ENCODE data around the gene EDEM1. TPM values are rescaled to one million over a fixed set of nuclear protein-coding genes. Genes with fewer than 3 reads are reported as not detected.
"Not testable (repeated sequence)": the region's sequence is repeated elsewhere in the genome, so short reads cannot be mapped to it uniquely, and the experiment has no call there.

EDEM1 gene
- polyA plus RNA-seq, 1 donor from 2014 or later: 13.6 TPM

DNA sequence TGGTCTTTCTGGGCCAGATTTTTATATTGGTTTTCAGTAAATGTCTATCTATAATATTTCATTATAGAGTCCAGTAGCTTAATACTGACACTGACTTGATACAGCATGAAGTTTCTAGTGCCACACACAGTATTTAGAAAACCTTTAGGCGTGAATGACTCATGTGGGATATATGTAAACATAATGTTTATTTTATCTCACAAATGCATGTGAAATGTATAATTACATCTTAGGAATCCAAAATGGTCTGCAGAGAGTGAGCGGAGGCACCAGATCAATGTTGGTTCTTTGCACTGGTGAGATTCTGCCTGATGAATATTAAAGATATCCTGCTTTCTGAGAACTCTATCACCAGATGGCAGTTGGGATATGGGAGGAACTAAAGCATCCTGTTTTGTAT is 8.5 kb upstream of the EDEM1 start:
- H3K9me2 ChIP-seq (ENCODE audit: insufficient read depth, low read length); H4K20me1 ChIP-seq (ENCODE audit: insufficient read depth); H3K27ac ChIP-seq (ENCODE audit: low read length); H2AFZ ChIP-seq (ENCODE audit: low read depth, low read length); H3K9ac ChIP-seq (ENCODE audit: low read length); H3F3A ChIP-seq (ENCODE audit: insufficient read depth, low read length, poor library complexity, severe bottlenecking); H3K36me3 ChIP-seq (ENCODE audit: insufficient read depth, low read length); H3K79me2 ChIP-seq (replicated peaks; ENCODE audit: insufficient read depth, low read length); H3K4me3 ChIP-seq (ENCODE audit: low read length); H3K27me3 ChIP-seq (ENCODE audit: insufficient read depth, low read depth, low read length); H3K4me2 ChIP-seq (ENCODE audit: low read length); H3K9me3 ChIP-seq (ENCODE audit: low read length): not testable (repeated sequence)

DNA sequence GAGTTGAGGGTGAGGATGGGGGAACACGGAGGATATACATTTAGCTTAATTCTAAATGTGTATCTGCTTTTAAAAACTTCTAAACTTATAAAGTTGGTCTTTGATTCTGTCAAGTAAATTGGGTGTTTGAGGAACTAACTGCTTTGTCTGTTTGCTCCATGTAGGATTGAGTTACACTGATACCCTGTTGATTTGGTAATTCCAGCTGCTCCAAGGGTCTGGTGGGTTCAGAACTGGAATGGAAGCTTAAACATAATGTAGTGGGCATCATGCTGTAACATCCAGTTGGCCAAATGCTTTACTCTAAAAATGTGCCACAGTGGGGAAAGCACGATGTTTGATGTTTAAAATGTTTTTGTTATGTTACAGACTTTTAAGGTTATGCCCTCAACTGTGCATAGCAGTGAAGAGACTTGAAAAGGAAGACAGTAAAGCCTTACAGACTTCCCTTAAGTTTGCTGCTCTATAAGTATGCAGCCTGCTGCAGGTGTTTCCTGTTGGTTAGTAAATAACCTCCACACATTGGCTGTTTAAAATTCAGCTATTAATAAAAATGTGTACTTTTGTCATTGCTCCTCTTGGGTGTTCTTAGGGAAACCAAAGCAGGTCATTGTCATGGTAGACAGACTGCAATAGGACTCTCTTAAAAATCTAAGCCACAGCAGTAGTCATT is 5.9 kb upstream of the EDEM1 start:
- no peaks in the 10 kb centered on the region for H3F3A ChIP-seq (ENCODE audit: insufficient read depth, low read length, poor library complexity, severe bottlenecking)
- H3K4me3 ChIP-seq (ENCODE audit: low read length): no peak overlapping the region
- H3K79me2 ChIP-seq (replicated peaks; ENCODE audit: insufficient read depth, low read length): no peaks in the 10 kb centered on the region
- peaks cover 8% of the 10 kb centered on the region for H3K36me3 ChIP-seq (ENCODE audit: insufficient read depth, low read length)
- no peak overlapping the region for H3K4me2 ChIP-seq (ENCODE audit: low read length)
- no peaks in the 10 kb centered on the region for H3K9me2 ChIP-seq (ENCODE audit: insufficient read depth, low read length)
- no peaks in the 10 kb centered on the region for H3K27me3 ChIP-seq (ENCODE audit: insufficient read depth, low read depth, low read length)
- H4K20me1 ChIP-seq (ENCODE audit: insufficient read depth): no peaks in the 10 kb centered on the region
- H3K9me3 ChIP-seq (ENCODE audit: low read length): no peaks in the 10 kb centered on the region
- H2AFZ ChIP-seq (ENCODE audit: low read depth, low read length): no peak overlapping the region
- H3K9ac ChIP-seq (ENCODE audit: low read length): no peak overlapping the region
- TF ChIP-seq SMC3 (conservative IDR thresholded peaks at IDR 0.05; ENCODE audit: poor library complexity) (no peak), EP300 (conservative IDR thresholded peaks at IDR 0.05; ENCODE audit: poor library complexity, severe bottlenecking) (no peak), RAD21 (conservative IDR thresholded peaks at IDR 0.05) (no peak), TAF1 (IDR thresholded peaks at IDR 0.05; ENCODE audit: low read depth) (no peak), EZH2 (IDR thresholded peaks at IDR 0.05; ENCODE audit: borderline replicate concordance, insufficient read depth, low read length, poor library complexity, severe bottlenecking) (no peak), POLR2AphosphoS5 (IDR thresholded peaks at IDR 0.05) (no peak), MXI1 (conservative IDR thresholded peaks at IDR 0.05; ENCODE audit: poor library complexity, severe bottlenecking) (no peak)
- TF ChIP-seq, protein P1, sequence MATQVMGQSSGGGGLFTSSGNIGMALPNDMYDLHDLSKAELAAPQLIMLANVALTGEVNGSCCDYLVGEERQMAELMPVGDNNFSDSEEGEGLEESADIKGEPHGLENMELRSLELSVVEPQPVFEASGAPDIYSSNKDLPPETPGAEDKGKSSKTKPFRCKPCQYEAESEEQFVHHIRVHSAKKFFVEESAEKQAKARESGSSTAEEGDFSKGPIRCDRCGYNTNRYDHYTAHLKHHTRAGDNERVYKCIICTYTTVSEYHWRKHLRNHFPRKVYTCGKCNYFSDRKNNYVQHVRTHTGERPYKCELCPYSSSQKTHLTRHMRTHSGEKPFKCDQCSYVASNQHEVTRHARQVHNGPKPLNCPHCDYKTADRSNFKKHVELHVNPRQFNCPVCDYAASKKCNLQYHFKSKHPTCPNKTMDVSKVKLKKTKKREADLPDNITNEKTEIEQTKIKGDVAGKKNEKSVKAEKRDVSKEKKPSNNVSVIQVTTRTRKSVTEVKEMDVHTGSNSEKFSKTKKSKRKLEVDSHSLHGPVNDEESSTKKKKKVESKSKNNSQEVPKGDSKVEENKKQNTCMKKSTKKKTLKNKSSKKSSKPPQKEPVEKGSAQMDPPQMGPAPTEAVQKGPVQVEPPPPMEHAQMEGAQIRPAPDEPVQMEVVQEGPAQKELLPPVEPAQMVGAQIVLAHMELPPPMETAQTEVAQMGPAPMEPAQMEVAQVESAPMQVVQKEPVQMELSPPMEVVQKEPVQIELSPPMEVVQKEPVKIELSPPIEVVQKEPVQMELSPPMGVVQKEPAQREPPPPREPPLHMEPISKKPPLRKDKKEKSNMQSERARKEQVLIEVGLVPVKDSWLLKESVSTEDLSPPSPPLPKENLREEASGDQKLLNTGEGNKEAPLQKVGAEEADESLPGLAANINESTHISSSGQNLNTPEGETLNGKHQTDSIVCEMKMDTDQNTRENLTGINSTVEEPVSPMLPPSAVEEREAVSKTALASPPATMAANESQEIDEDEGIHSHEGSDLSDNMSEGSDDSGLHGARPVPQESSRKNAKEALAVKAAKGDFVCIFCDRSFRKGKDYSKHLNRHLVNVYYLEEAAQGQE (IDR thresholded peaks at IDR 0.05; ENCODE audit: borderline replicate concordance): no peak
- TF ChIP-seq, protein P2, sequence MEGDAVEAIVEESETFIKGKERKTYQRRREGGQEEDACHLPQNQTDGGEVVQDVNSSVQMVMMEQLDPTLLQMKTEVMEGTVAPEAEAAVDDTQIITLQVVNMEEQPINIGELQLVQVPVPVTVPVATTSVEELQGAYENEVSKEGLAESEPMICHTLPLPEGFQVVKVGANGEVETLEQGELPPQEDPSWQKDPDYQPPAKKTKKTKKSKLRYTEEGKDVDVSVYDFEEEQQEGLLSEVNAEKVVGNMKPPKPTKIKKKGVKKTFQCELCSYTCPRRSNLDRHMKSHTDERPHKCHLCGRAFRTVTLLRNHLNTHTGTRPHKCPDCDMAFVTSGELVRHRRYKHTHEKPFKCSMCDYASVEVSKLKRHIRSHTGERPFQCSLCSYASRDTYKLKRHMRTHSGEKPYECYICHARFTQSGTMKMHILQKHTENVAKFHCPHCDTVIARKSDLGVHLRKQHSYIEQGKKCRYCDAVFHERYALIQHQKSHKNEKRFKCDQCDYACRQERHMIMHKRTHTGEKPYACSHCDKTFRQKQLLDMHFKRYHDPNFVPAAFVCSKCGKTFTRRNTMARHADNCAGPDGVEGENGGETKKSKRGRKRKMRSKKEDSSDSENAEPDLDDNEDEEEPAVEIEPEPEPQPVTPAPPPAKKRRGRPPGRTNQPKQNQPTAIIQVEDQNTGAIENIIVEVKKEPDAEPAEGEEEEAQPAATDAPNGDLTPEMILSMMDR (IDR thresholded peaks at IDR 0.05; ENCODE audit: poor library complexity, severe bottlenecking): no peak
- no peak overlapping the region for H3K27ac ChIP-seq (ENCODE audit: low read length)

DNA sequence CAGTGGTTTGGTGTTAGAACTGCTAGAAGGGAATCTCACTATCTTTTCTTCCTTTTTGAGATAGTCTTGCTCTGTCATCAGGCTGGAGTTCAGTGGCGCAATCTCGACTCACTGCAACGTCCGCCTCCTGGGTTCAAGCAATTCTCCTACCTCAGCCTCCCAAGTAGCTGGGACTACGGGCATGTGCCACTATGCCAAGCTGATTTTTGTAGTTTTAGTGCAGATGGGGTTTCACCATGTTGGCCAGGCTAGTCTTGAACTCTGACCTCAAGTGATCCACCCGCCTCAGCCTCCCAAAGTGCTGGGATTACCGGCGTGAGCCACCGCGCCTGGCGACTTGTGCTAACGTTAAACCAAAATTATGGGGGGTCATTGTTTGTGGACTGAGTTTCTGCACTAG is 3.8 kb upstream of the EDEM1 start:
- not testable (repeated sequence) for H3F3A ChIP-seq (ENCODE audit: insufficient read depth, low read length, poor library complexity, severe bottlenecking); H3K36me3 ChIP-seq (ENCODE audit: insufficient read depth, low read length); H3K4me2 ChIP-seq (ENCODE audit: low read length); H3K9ac ChIP-seq (ENCODE audit: low read length); H4K20me1 ChIP-seq (ENCODE audit: insufficient read depth); H3K9me3 ChIP-seq (ENCODE audit: low read length); H2AFZ ChIP-seq (ENCODE audit: low read depth, low read length); H3K27ac ChIP-seq (ENCODE audit: low read length); H3K79me2 ChIP-seq (replicated peaks; ENCODE audit: insufficient read depth, low read length); H3K9me2 ChIP-seq (ENCODE audit: insufficient read depth, low read length); H3K27me3 ChIP-seq (ENCODE audit: insufficient read depth, low read depth, low read length); H3K4me3 ChIP-seq (ENCODE audit: low read length)
